ENCODE results near the gene PPP1R12B. TPM values are rescaled to one million over a fixed set of nuclear protein-coding genes. Genes with fewer than 3 reads are reported as not detected.
"Not testable (repeated sequence)": the region's sequence is repeated elsewhere in the genome, so short reads cannot be mapped to it uniquely, and the experiment has no call there.

Gene PPP1R12B
- total RNA-seq, 2 donors from 2014 or later, result 18.2 to 33.0 TPM

DNA sequence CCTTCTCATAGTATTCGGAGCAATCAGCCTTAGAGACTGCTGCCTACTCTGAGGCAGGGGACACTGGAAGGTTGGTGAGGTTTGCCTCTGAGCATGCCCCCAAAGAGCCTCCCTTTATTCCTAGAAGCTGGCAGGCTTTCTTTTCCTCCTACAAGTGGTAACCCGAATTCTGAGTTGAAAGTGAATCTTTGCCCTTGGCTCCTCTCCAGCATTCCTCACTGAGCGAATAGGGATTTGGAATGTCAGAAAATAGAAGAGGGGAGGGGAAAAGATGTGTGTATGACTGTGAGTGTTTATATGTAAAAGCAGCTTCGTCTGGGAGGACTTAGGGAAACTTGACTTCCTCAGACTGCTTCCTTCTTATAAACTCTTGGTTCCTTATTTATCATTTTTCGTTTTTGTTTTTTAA lies 190.7 kb downstream of the PPP1R12B start:
- intact Hi-C loops (cut with DNase I); H3K36me3 ChIP-seq (replicated peaks in 1 of 2; ENCODE audit: insufficient read depth in 1 of 2, low read depth in 2 of 2); H3K4me1 ChIP-seq; H3K9me3 ChIP-seq; H3K4me3 ChIP-seq; H3K27me3 ChIP-seq: not testable (repeated sequence)
- ATAC-seq (peak; percentile 66), DNase-seq (peak; percentile 14 to 54 (median 33))
- peak overlapping the region; percentile 31 to 50 (median 44) for H3K27ac ChIP-seq
- 53 to 56% methylated on average over 5 of the region's 5 CpGs for WGBS, 2 donors

DNA sequence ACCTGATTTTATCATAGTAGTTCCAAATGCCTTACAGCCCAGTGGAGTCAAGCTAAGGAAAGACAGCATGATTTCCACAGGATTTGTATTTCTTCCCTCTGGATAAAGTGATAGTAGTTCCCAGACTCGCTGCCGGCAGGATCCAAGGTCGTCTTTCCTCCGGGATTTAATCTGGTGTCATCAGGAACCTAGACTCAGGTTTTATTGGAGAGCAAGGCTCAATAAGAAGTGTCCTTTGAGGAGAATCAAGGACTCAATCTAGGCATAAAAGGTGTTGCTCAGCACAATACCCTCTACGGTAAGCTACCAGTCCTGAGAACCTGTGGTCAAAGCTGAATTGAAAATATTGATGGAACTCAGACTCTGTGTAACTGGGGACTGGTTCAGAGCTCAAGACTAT lies 191.1 kb downstream of the PPP1R12B start:
- H3K36me3 ChIP-seq (replicated peaks in 1 of 2; ENCODE audit: insufficient read depth in 1 of 2, low read depth in 2 of 2); H3K27me3 ChIP-seq; H3K4me3 ChIP-seq; H3K4me1 ChIP-seq; intact Hi-C loops (cut with DNase I); H3K9me3 ChIP-seq; DNase-seq: not testable (repeated sequence)
- peak overlapping the region in 3 of 4 donors; percentile 31 to 50 (median 48) for H3K27ac ChIP-seq
- peak; percentile 15 for ATAC-seq
- WGBS, 2 donors, result 55 to 66% methylated on average over 5 of the region's 5 CpGs

DNA sequence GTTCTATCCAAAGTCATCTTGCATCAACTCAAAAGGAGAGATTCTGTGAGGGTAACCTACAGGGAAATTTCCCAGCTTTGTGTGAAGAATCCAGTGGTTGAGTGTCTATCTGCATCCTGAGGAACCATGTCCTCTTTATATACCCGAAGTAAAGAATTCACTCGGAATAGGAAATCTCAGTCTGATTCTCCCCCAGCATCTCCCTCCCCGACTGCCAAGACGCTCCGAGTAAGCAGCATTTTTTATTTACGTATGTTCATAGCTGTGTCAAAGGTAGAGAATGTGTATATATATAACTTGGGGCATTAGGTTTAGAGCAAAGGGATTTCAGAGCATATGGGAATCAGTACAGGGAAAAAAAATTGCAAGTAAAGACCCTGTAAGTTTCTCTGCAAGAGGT lies 191.5 kb downstream of the PPP1R12B start:
- WGBS, 2 donors, result 89 to 91% methylated on average over 6 of the region's 6 CpGs
- TF ChIP-seq, protein P1, sequence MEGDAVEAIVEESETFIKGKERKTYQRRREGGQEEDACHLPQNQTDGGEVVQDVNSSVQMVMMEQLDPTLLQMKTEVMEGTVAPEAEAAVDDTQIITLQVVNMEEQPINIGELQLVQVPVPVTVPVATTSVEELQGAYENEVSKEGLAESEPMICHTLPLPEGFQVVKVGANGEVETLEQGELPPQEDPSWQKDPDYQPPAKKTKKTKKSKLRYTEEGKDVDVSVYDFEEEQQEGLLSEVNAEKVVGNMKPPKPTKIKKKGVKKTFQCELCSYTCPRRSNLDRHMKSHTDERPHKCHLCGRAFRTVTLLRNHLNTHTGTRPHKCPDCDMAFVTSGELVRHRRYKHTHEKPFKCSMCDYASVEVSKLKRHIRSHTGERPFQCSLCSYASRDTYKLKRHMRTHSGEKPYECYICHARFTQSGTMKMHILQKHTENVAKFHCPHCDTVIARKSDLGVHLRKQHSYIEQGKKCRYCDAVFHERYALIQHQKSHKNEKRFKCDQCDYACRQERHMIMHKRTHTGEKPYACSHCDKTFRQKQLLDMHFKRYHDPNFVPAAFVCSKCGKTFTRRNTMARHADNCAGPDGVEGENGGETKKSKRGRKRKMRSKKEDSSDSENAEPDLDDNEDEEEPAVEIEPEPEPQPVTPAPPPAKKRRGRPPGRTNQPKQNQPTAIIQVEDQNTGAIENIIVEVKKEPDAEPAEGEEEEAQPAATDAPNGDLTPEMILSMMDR (IDR thresholded peaks at IDR 0.05), result no peak
- no peak for TF ChIP-seq POLR2A (IDR thresholded peaks at IDR 0.05)
- no peaks in the 10 kb centered on the region for H3K27me3 ChIP-seq
- H3K4me1 ChIP-seq, result peaks cover 3% of the 10 kb centered on the region
- peak overlapping the region in 3 of 4 donors; percentile 31 to 50 (median 48) for H3K27ac ChIP-seq
- DNase-seq (no peak), ATAC-seq (no peak)
- intact Hi-C loops (cut with DNase I), result no loop called here
- H3K36me3 ChIP-seq (replicated peaks in 1 of 2; ENCODE audit: insufficient read depth in 1 of 2, low read depth in 2 of 2), result no peaks in the 10 kb centered on the region
- no peaks in the 10 kb centered on the region for H3K9me3 ChIP-seq
- H3K4me3 ChIP-seq, result no peak overlapping the region

DNA sequence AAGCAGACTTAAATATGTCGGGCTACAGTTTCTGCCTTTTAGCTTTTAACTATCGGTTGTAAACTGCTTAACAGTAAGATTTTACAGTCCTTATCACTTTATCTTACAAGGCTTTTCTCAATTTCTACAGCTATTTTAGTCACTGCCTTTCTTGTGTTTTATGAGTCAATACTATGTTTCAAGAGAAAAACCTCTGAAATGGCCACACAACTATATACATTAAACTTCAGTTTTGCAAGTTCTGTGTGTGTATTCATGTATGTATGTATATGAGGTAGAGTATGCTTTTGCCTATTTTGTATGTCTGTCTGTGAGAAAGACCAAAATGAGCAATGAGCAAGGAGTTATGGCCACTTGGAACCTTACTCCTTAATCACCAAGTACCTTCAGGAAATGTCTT lies 191.9 kb downstream of the PPP1R12B start:
- no peaks in the 10 kb centered on the region for H3K9me3 ChIP-seq
- WGBS, 2 donors, result 76 to 90% methylated on average over 2 of the region's 2 CpGs
- H3K4me1 ChIP-seq, result peaks cover 3% of the 10 kb centered on the region
- H3K27me3 ChIP-seq, result no peaks in the 10 kb centered on the region
- no peak overlapping the region for H3K27ac ChIP-seq
- DNase-seq, result no peak
- intact Hi-C loops (cut with DNase I), result no loop called here
- TF ChIP-seq, protein P1 (IDR thresholded peaks at IDR 0.05), result no peak
- no peak for TF ChIP-seq POLR2A (IDR thresholded peaks at IDR 0.05)
- no peaks in the 10 kb centered on the region for H3K36me3 ChIP-seq (replicated peaks in 1 of 2; ENCODE audit: insufficient read depth in 1 of 2, low read depth in 2 of 2)
- no peak for ATAC-seq
- no peak overlapping the region for H3K4me3 ChIP-seq

DNA sequence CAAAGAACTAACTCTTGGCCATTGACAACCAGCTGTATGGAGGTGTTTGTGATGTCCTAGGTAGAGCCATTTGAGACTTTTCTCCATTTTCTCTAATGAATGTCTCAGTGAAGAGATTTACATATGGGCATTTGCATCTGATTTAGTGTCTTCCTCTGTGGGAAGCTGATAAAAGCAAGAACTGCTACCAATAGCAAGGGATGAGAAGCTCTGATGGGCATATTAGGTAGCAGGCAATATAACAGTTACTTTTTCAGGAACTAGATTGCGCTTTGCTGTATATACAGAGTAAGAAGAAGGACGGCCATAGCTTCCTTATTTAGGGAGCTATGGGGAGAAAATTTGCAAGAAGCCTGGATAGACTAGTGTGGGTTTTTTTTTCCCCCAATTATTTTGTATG lies 192.4 kb downstream of the PPP1R12B start:
- ATAC-seq; H3K36me3 ChIP-seq (replicated peaks in 1 of 2; ENCODE audit: insufficient read depth in 1 of 2, low read depth in 2 of 2); intact Hi-C loops (cut with DNase I); H3K27ac ChIP-seq; DNase-seq; H3K27me3 ChIP-seq; H3K9me3 ChIP-seq; H3K4me1 ChIP-seq; H3K4me3 ChIP-seq: not testable (repeated sequence)
- WGBS, 2 donors, result 70 to 94% methylated on average over 2 of the region's 2 CpGs

DNA sequence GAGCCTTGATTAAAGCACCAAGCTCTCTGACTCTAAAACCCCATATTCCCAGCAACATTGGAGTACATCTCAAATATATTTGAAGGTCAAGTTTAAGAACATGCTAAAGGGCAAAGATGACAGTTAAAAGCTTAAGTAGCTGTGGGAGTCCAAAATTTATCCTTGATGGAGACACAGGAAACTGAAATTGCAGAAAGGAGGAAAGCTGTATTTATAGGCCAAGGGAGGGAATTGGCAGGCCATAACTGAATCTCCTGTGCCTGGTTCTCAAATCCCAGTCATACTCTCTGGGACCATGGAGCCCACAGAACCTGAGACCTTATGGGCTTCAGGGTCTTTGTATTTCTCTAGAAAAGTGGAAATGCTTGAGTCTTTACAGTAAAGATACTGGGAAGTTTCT lies 193.9 kb downstream of the PPP1R12B start:
- H3K27ac ChIP-seq; ATAC-seq; H3K27me3 ChIP-seq; DNase-seq; H3K4me3 ChIP-seq; H3K9me3 ChIP-seq; H3K36me3 ChIP-seq (replicated peaks in 1 of 2; ENCODE audit: insufficient read depth in 1 of 2, low read depth in 2 of 2); intact Hi-C loops (cut with DNase I); H3K4me1 ChIP-seq: not testable (repeated sequence)

DNA sequence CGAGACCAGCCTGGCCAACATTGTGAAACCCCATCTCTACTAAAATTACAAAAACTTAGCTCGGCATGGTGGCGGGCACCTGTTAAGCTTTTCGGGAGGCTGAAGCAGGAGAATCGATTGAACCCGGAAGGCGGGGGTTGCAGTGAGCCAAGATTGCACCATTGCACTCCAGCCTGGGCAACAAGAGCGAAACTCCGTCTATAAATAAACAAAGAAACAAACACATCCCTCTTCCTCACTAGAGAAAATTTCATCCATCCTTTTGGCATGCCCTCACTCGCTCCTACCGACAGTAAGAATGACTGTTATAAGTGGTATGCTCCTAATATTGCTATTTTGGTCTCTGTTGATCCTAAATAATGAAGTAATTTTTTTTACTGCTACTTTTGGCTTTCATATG lies 195.0 kb downstream of the PPP1R12B start:
- H3K9me3 ChIP-seq; H3K4me1 ChIP-seq; ATAC-seq; H3K4me3 ChIP-seq; H3K36me3 ChIP-seq (replicated peaks in 1 of 2; ENCODE audit: insufficient read depth in 1 of 2, low read depth in 2 of 2); DNase-seq; H3K27ac ChIP-seq; H3K27me3 ChIP-seq; intact Hi-C loops (cut with DNase I): not testable (repeated sequence)
- WGBS, 2 donors, result 90 to 91% methylated on average over 11 of the region's 11 CpGs

DNA sequence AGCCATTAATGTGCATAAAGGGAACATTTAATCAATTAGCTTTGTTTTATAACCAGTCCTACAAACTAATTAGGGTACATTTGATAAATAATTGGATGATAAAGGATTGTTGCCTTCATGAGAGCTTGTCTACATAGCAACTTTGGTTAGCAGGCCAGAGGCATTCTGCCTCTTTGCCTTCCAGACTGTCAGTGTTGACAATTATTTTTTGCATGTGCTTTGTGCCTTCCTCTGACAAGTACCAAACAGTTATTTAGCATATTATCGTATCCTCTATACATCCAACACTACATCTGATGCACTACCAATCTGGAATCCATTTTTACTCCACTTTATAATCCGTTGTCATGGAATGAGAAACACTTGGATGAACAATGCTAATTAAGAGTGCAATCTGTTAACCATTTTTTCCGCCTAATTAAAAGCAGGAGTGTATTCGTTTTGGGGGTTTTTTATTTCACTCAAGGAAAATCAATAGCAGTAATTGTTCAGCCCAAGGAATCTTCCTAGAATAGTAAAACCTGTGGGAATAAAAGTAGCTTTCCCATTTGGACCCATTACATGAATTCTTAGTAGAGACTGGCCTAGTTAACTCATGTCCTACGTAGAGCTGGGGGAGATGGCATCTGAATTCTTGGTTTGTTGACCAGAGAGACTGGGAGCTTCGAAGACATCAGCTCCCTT lies 196.4 kb downstream of the PPP1R12B start:
- H3K4me1 ChIP-seq; H3K27me3 ChIP-seq; H3K36me3 ChIP-seq (replicated peaks in 1 of 2; ENCODE audit: insufficient read depth in 1 of 2, low read depth in 2 of 2); H3K4me3 ChIP-seq; H3K27ac ChIP-seq; intact Hi-C loops (cut with DNase I); ATAC-seq; DNase-seq; H3K9me3 ChIP-seq: not testable (repeated sequence)
- 87 to 88% methylated on average over 6 of the region's 6 CpGs for WGBS, 2 donors

DNA sequence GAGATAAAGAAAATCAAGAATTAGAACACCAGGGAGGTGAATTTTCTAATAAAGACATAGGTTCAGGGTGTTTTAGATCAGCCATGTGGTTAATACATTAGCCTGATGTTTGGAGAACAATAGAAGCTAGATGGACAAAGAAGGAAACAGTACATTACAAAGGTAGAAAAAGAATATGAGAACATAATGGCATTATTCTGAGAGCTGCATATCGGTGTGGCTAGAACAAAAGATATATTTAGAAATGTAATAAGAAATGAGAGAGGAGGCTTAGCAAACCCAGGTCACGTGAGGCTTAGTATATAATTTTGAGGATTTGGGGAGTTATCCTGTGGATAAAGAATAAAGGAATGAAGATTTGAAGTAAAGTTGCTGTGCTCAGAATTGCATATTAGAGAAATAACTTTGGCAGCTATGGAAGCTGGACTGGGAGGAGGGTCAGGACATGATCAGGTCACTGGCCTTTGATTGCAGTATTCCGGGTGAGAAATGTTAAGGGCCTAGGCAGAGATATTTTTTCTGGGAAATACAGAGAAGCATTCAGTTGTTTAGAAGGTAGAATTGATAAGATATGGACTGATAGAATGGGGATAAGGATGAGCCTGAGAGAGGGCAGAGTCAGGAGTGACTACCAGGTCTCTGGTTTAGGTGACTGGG lies 197.3 kb downstream of the PPP1R12B start:
- H3K36me3 ChIP-seq (replicated peaks in 1 of 2; ENCODE audit: insufficient read depth in 1 of 2, low read depth in 2 of 2); H3K27me3 ChIP-seq; H3K9me3 ChIP-seq; H3K4me1 ChIP-seq; H3K27ac ChIP-seq; H3K4me3 ChIP-seq; intact Hi-C loops (cut with DNase I); DNase-seq; ATAC-seq: not testable (repeated sequence)
- 84 to 90% methylated on average over 3 of the region's 3 CpGs for WGBS, 2 donors

DNA sequence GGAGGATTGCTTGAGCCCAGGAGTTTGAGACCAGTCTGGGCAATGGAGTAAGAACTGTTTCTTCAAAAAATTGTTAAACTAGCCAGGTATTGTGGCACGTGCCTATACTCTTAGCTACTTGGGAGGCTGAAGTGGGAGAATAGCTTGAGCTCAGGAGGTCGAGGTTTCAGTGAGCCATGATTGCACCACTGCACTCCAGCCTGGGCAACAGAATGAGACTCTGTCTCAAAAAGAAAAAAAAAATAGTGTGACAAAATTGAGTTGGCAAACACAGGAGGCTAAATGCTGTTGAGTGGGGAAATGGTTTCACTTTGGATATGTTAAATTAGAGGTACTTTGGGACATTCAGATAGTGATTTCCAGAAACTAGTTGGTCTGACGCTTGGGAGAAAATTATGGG lies 197.9 kb downstream of the PPP1R12B start:
- H3K27me3 ChIP-seq; H3K36me3 ChIP-seq (replicated peaks in 1 of 2; ENCODE audit: insufficient read depth in 1 of 2, low read depth in 2 of 2); ATAC-seq; H3K4me3 ChIP-seq; DNase-seq; H3K27ac ChIP-seq; H3K4me1 ChIP-seq; H3K9me3 ChIP-seq; intact Hi-C loops (cut with DNase I): not testable (repeated sequence)
- 85 to 87% methylated on average over 3 of the region's 3 CpGs for WGBS, 2 donors

All from body of pancreas (tissue), 4 donors.